Hepatocyte (in vitro differentiated cells): ENCODE data around the gene CNTNAP2. TPM values are rescaled to one million over a fixed set of nuclear protein-coding genes. Genes with fewer than 3 reads are reported as not detected.

ENCODE experiments used
- DNase-seq: peaks from one replicate; pipeline ENCODE4 v3.0.0-alpha.2; 2016; ENCODE audit warnings: low spot score
- H2AFZ ChIP-seq: fragments of 200-600 bp; sonication (generic); 2 replicates; pipeline ENCODE4 v1.6.0; 2016; ENCODE audit warnings: antibody characterized with exemption, mild to moderate bottlenecking
- H3K27ac ChIP-seq: fragments of 200-600 bp; sonication (generic); 2 replicates; pipeline ENCODE4 v1.5.1; 2016; ENCODE audit warnings: mild to moderate bottlenecking
- H3K27me3 ChIP-seq: fragments of 200-600 bp; sonication (generic); 2 replicates; pipeline ENCODE4 v1.6.1; 2016
- H3K36me3 ChIP-seq: fragments of 200-600 bp; sonication (generic); replicated peaks from 2 replicates; pipeline ENCODE4 v1.5.1; 2016; ENCODE audit warnings: low read depth; ENCODE audit not compliant: insufficient read depth
- H3K4me1 ChIP-seq: fragments of 200-600 bp; sonication (generic); 2 replicates; pipeline ENCODE4 v1.5.1; 2016; ENCODE audit warnings: mild to moderate bottlenecking, moderate library complexity; ENCODE audit not compliant: insufficient read depth
- H3K4me2 ChIP-seq: fragments of 200-600 bp; sonication (generic); 2 replicates; pipeline ENCODE4 v1.6.0; 2016
- H3K4me3 ChIP-seq: fragments of 200-600 bp; sonication (generic); 2 replicates; pipeline ENCODE4 v1.5.1; 2016; ENCODE audit warnings: mild to moderate bottlenecking
- H3K79me2 ChIP-seq: fragments of 200-600 bp; sonication (generic); 2 replicates; pipeline ENCODE4 v1.6.0; 2017; ENCODE audit warnings: mild to moderate bottlenecking
- H3K9me2 ChIP-seq: fragments of 200-600 bp; sonication (generic); replicated peaks from 2 replicates; pipeline ENCODE4 v1.6.0; 2017; ENCODE audit warnings: mild to moderate bottlenecking; ENCODE audit not compliant: insufficient read depth
- H3K9me3 ChIP-seq: fragments of 200-600 bp; sonication (generic); 2 replicates; pipeline ENCODE4 v1.5.1; 2016; ENCODE audit warnings: low read depth, mild to moderate bottlenecking
- H4K20me1 ChIP-seq: fragments of 200-600 bp; sonication (generic); 2 replicates; pipeline ENCODE4 v1.6.0; 2016; ENCODE audit warnings: mild to moderate bottlenecking; ENCODE audit not compliant: insufficient read depth, poor library complexity, severe bottlenecking
- CTCF ChIP-seq: fragments of 200-600 bp; sonication (generic); IDR thresholded peaks from 2 replicates; pipeline ENCODE4 v1.5.1; 2016; ENCODE audit warnings: antibody characterized with exemption, mild to moderate bottlenecking; ENCODE audit not compliant: poor library complexity
- EZH2 ChIP-seq: fragments of 200-600 bp; sonication (generic); IDR thresholded peaks from 2 replicates; pipeline ENCODE4 v1.6.1; 2016; ENCODE audit warnings: antibody characterized with exemption, mild to moderate bottlenecking, borderline replicate concordance
- EZH2phosphoT487 ChIP-seq: fragments of 200-600 bp; sonication (generic); IDR thresholded peaks from one replicate; pipeline ENCODE4 v1.6.1; 2018; ENCODE audit warnings: antibody characterized with exemption, mild to moderate bottlenecking, low read depth, moderate library complexity; ENCODE audit not compliant: unreplicated experiment, severe bottlenecking
- WGBS: methylation state at CpG from one replicate; pipeline ENCODE4 v1.1.6; 2016; ENCODE audit warnings: low lambda C conversion rate; ENCODE audit errors: missing lambda C conversion rate; 5-methylcytosine and 5-hydroxymethylcytosine counted together
- polyA plus RNA-seq: library from polyadenylated mRNA; unstranded; fragments of >200 nt; fragmentation: Nextera tagmentation; extraction: Ambion mirVana; gene quantifications from 2 replicates; pipeline ENCODE4 v1.2.1, GENCODE V29; 2016
- total RNA-seq: library from RNA; depleted of rRNA; stranded (reverse); fragments of >200 nt; gene quantifications from 2 replicates; pipeline ENCODE4 v1.2.3, GENCODE V29; 2014

Gene CNTNAP2
- total and polyA plus RNA-seq, 2 experiments from 2014 or later = 7.5 to 14.7 TPM

- no peak overlapping the region for H3K4me2 ChIP-seq
- no peaks in the 10 kb centered on the region for H3K9me3 ChIP-seq
- H3K4me3 ChIP-seq = no peak overlapping the region
- no peaks in the 10 kb centered on the region for H4K20me1 ChIP-seq
- no peak overlapping the region for H3K27ac ChIP-seq
- no peak for TF ChIP-seq EZH2phosphoT487
- TF ChIP-seq EZH2 = no peak
- TF ChIP-seq CTCF = no peak
- DNase-seq = no peak
- H3K79me2 ChIP-seq = no peaks in the 10 kb centered on the region
- WGBS = 78% methylated on average over 3 of the region's 3 CpGs
- H3K27me3 ChIP-seq = no peaks in the 10 kb centered on the region
- H2AFZ ChIP-seq = no peak overlapping the region
- no peaks in the 10 kb centered on the region for H3K36me3 ChIP-seq
- no peaks in the 10 kb centered on the region for H3K9me2 ChIP-seq
- no peaks in the 10 kb centered on the region for H3K4me1 ChIP-seq
Measured at GRCh38 chr7:148394582-148394981, 2278.0 kb downstream of the CNTNAP2 start.

GRCh38 chr7:148395352-148395811 lies 2278.8 kb downstream of the CNTNAP2 start:
- Histone ChIP-seq H3K27ac (no peak overlapping the region), H3K4me2 (no peak overlapping the region), H3K36me3 (no peaks in the 10 kb centered on the region), H3K4me1 (no peaks in the 10 kb centered on the region), H3K9me3 (no peaks in the 10 kb centered on the region), H2AFZ (no peak overlapping the region), H3K9me2 (no peaks in the 10 kb centered on the region), H3K4me3 (no peak overlapping the region), H4K20me1 (no peaks in the 10 kb centered on the region), H3K27me3 (no peaks in the 10 kb centered on the region), H3K79me2 (no peaks in the 10 kb centered on the region)
- no peak for DNase-seq
- WGBS = 86% methylated on average over 7 of the region's 7 CpGs
- TF ChIP-seq EZH2phosphoT487 (no peak), EZH2 (no peak), CTCF (no peak)

GRCh38 chr7:148395990-148396716 lies 2279.6 kb downstream of the CNTNAP2 start:
- WGBS = 69% methylated on average over 12 of the region's 12 CpGs
- Histone ChIP-seq H3K79me2 (no peaks in the 10 kb centered on the region), H3K36me3 (no peaks in the 10 kb centered on the region), H2AFZ (no peak overlapping the region), H3K9me2 (no peaks in the 10 kb centered on the region), H3K4me1 (no peaks in the 10 kb centered on the region), H3K27ac (no peak overlapping the region), H4K20me1 (no peaks in the 10 kb centered on the region), H3K4me3 (no peak overlapping the region), H3K9me3 (no peaks in the 10 kb centered on the region), H3K4me2 (no peak overlapping the region), H3K27me3 (no peaks in the 10 kb centered on the region)
- TF ChIP-seq CTCF = no peak
- no peak for TF ChIP-seq EZH2
- TF ChIP-seq EZH2phosphoT487 = no peak
- DNase-seq = no peak
